NCI-H2029 treated with DMSO at 0.1 percent for 48 hours (cell line): ENCODE measurements around the gene ZSWIM4.

Experiments used
- DNase-seq: peaks from one replicate; lab custom pipeline; 2025; lab: John Stamatoyannopoulos, UW

Gene ZSWIM4

DNA sequence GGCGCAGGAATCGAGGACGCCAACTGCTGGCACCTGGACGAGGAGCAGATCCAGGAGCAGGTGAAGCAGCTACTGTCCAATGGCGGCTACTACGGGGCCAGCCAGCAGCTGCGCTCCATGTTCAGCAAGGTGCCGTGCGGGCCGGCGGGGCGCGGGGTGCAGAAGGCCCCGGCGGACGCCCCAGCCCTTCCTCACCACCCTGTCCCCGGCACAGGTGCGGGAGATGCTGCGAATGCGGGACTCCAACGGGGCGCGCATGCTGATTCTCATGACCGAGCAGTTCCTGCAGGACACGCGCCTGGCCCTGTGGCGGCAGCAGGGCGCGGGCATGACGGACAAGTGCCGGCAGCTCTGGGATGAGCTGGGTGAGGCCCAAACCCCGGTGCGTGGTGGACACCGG is 13.6 kb downstream of the ZSWIM4 start:
- DNase-seq = no peak

DNA sequence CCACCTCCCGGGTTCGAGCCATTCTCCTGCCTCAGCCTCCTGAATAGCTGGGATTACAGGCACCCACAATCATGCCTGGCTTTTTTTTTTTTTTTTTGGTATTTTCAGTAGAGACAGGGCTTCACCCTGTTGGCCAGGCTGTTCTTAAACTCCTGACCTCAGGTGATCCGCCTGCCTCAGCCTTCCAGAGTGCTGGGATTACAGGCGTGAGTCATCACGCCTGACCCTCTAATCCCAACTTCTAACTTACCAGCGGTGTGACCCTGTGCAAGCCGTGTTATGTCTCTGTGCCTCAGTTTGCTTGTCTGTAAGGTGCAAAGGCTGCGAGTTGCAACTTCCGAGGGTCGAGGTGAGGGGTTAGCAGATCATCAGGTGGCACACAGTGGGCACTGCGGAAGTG is 17.3 kb downstream of the ZSWIM4 start:
- no peak for DNase-seq

DNA sequence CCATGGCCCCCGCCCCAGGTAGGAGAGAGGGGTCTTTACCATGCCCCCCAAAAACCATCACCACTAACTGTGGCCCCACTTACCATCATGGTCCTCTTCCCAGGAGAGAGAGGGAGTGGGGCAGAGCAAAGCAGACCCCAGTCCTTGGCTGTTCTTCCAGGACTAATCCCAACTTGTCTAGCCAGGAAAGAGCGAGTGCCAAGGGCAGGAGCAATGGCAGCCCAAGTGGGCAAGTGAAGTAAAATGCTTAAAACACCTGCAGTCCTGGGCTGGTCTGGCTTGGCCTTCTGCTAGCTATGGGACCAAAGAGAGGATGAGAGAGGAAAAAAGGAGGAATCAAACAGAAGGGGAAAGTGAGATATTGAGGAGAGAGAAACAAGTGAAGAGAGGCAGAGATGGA is 17.9 kb downstream of the ZSWIM4 start:
- DNase-seq = no peak

DNA sequence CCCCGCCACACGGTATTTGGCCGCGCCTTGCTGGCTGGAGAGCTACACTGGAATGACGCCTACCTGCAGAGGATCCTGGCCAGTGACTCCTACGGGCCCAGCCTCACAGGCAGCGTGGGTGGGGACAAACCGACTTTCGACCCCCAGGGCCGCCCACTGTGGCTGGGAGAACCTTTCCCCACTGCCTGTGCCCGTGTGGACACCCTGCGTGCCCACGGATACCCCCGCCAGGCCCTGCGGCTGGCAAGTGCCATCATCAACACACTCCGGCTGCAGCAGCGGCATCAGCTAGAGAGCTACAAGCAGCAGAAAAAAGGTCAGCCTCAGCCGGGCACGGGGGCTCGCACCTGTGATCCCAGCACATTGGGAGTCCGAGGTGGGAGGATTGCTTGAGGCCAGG is 19.3 kb downstream of the ZSWIM4 start:
- no peak for DNase-seq

DNA sequence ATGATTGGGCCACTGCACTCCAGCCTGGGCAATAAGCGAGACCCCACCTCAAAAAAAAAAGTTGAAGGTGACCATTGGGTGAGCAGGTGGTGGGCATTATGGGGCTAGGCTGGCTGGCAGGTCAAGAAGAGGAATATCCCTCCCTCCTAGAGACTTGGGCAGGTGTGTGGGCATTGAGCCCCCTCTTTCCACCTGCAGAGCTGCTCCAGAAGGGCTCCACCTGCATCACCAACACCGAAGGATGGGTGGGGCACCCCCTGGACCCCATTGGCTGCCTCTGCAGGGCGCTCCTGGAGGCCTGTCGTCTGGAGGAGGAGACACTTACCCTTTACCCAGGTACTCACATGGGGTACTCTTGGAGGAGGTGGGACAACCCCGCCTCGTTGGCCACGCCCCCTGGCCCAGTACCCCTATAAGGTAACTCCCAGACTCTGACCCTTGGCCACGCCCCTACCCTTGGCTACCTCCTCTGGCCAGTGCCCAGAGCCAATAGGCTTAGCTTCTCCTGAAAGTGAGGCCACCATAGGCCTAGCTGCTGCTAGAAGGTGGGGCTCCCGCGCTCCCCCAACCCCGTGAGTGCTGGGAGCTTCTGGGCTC is 21.9 kb downstream of the ZSWIM4 start:
- peak; percentile 64 for DNase-seq

DNA sequence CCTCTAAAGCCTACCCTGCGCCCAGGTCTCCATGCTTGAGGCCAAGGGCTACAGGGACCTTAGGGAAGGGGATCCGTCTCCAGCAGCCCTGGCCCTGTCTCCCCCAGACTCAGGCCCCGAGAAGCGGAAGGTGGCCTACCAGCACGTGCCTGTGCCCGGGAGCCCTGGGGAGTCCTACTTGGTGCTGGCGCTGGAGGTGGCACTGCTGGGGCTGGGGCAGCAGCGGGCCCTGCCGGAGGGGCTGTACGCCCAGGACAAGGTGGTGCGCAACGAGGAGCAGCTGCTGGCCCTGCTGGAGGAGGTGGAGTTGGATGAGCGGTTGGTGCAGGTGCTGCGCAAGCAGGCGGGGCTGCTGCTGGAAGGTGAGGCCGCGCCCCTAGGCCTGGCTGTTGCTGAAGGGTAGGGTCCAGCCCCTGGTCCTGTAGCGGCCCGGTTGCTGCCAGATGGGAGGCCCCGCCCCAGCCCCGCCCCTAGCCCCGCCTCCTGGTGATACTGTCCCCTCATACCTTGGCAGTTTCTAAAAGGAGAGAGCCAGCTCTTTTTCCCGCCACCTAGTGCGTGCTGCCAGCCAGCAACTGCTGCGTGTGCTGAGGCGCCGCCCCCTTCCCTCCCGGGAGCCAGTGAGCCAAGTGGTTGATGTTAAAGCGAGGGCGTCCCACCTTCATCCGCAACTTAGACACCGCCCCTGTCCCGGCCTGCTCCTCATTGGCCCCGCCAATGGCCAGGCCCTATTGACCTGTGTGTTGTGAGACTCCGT is 22.6 kb downstream of the ZSWIM4 start:
- peak; percentile 93 for DNase-seq

DNA sequence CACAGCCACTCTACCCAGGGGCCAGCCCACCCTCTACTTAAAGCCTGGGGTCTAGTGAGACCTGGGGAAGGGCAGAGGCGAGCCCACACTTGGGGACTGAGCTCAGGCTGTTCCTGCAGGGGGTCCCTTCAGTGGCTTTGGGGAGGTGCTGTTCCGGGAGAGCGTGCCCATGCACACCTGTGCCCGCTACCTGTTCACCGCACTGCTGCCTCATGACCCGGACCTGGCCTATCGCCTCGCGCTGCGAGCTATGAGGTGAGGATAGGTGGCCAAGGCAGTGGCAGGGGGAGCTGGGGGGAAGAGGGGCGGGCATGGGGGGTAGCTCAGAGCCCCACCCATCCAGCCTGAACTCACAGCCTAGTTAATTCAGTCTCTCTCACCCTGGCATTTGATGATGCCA is 24.0 kb downstream of the ZSWIM4 start:
- DNase-seq = no peak

DNA sequence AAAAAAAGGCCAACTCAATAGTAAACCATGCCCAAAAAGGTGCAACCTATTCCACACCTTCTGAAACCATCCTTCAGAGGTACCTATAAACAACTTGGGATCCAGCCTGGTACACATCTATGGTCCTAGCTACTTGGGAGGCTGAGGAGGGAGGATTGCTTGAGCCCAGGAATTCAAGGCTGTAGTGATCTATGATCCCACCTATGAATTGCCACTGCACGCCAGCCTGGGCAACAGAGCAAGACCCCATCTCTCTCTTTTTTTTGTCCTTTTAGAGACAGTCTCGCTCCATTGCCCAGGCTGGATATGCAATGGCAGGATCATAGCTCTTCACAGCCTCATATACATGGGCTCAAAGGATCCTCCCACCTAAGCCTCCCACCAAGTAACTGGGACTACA is 26.0 kb downstream of the ZSWIM4 start:
- no peak for DNase-seq

DNA sequence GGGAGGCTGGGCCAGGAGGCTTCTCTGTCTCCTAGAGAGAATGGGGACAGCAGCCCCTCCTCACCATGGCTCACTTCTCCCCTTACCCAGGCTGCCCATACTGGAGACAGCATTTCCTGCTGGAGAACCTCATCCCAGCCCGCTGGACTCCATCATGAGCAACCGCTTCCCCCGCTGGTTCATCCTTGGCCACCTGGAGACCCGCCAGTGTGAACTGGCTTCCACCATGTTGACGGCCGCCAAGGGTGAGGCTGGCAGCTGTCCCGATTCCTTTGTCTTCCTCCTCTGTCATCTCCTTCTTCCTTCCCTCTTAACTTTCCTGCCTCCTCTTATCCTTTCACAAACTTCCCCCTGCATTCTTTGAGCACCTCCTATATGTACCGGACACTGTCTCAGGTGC is 28.0 kb downstream of the ZSWIM4 start:
- DNase-seq = peak; percentile 21

DNA sequence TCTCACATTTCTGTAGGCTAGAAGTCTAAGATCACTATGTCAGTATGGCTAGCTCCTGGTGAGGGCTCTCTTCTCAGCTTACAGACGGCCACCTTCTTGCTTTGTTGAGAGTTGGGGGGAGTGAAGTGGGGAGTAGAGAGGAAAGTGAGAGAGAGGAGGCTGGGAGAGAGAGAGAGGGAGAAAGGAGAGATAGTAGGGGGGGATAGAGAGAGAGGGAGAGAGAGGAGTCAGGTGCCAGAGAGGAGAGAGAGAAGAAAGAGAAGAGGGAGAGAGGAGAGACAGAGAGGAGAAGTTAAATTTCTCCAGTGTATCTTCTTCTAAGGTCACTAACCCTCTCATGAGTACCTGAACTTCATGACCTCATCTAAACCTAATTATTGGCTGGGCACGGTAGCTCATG is 28.7 kb downstream of the ZSWIM4 start:
- no peak for DNase-seq

DNA sequence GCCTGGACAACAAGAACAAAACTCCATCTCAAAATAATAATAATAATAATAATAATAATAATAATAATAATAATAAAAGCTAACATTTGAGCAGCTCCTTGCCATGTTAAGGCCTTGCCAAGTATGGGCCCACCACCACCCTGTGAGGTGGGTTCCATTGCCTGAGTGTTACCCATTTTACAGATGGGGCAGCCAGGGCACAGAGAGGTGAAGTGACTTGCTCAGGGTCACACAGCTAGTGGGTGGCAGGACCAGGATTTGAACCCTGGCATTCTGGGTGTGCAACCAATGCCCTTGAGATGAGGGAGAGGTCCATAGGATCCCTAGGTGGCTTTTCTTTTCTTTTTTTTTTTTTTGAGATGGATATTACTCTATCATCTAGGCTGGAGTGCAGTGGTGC is 29.5 kb downstream of the ZSWIM4 start:
- DNase-seq = no peak

DNA sequence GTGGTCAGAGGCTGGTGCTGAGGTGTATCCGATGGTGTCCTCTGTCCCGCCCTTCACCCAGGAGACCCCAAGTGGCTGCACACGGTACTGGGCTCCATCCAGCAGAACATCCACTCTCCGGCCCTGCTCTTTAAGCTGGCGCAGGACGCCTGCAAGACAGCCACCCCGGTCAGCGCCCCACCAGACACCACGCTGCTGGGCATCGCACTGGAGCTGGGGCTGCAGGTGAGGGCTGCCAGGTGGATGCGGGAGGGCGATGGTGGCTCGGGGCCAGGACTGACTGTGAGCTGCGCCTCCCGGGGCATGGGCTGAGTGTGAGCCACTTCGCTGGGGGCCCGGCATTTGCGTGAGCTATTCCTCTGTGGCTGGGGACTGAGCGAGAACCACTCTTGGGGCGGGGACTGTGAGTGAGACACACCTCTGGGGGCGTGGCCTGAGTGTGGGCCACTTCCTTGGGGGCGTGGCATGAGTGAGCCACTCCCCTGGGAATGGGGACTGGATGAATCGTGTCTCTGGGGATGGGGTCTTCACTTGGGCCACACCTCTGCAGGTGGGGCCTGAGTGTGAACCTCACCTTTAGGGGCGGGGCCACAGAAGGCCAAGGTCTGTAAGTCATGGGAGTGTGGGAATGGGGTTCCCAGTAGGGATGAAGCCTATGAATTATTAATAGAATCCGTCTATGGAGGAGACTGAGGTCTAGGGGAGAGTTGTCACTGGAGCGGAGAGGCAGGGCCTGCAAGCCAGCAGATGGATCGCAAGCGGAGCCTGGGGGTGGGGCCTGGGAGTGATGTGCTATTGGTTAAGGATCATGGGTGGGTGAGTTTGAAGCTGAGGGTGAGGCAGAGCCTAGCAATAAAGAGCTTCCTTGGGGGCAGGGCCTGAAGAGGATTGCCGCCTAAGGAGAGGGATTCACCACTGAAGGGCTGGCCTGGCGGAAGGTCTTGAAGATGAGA is 30.5 kb downstream of the ZSWIM4 start:
- DNase-seq = no peak

DNA sequence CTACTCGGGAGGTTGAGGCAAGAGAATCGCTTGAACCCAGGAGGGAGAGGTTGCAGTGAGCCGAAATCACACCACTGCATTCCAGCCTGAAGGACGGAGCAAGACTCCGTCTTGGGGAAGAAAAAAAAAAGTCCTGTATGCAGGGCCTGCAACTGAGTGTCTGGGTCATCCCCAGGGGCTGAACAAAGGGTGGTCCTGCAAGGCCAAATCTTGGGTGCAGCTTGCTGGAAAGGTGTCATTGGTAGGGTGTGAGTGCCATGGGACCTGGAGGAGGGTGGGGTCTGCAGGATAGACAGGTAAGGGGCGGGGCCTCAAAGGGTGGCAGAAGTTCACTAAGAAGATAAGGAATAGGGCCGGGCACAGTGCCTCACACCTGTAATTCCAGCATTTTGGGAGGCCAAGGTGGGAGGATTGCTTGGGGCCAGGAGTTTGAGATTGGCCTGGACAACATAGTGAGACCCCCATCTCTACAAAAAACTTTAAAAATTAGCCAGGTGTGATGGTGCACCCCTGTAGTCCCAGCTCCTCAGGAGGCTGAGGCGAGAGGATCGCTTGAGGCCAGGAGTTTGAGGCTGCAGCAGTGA is 31.5 kb downstream of the ZSWIM4 start:
- DNase-seq = no peak

DNA sequence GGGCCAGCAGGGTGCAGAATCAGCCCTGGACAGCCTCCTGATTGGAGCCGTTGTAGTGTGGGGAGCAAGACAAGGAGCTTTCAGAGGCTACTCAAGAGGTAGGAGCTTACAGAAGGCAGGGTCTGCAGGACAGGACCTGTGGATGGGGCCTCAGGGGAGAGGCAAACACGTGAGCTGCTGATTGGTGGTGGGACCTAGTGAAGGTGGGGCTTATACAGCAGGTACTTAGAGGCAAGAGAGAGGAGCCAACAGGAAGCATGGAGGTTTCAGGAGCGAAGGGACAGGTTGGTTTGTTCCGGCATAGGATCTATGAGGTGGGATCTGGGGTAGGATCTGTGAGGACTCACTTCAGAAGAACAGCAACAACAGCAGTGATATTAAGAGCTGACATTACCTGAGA is 32.4 kb downstream of the ZSWIM4 start:
- DNase-seq = no peak

DNA sequence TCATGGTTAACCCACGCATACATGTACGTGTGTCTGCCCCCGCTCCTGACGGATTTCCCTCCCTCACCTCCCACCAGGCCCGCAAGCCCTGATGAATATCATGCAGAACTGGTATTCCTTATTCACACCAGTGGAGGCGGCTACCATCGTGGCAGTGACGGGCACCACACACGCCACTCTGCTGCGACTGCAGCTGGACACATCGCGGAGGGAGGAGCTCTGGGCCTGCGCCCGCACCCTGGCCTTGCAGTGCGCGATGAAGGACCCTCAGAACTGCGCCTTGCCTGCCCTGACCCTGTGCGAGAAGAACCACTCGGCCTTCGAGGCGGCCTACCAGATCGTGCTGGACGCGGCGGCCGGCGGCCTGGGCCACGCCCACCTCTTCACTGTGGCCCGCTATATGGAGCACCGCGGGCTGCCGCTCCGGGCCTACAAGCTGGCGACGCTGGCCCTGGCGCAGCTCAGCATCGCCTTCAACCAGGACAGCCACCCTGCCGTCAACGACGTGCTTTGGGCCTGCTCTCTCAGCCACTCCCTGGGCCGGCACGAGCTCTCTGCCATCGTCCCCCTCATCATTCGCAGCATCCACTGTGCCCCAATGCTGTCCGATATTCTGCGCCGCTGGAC is 35.0 kb downstream of the ZSWIM4 start:
- no peak for DNase-seq

DNA sequence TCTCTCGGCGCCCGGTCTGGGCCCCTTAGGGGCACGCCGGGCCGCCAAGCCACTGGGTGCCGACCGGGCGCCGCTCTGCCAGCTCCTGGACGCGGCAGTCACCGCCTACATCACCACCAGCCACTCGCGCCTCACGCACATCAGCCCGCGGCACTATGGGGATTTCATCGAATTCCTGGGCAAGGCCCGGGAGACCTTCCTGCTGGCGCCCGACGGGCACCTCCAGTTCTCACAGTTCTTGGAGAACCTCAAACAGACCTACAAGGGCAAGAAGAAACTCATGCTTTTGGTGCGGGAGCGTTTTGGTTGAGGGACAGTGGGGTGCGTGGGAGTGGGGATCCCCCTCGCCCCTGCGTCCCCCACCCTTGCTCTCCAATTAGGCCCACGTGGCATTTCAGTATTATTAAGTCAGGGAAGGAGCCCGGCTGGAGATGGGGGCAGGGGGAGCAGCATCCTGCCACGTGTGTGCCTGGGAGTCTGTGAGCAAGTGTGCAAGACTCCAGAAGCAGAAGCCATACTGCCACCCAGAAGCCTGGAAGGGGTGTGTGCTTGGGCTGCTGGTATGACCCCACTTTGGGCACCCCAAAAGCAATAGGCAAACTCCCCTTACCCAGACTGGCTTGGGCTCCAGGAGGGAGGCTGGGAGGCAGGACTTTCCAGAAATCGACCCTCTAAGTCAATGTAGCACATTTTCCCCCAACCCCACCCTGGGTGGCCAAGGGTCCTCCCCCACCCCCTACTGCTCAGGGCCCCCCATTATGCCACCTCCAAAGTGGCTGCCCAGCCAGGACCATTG is 35.7 kb downstream of the ZSWIM4 start:
- no peak for DNase-seq

DNA sequence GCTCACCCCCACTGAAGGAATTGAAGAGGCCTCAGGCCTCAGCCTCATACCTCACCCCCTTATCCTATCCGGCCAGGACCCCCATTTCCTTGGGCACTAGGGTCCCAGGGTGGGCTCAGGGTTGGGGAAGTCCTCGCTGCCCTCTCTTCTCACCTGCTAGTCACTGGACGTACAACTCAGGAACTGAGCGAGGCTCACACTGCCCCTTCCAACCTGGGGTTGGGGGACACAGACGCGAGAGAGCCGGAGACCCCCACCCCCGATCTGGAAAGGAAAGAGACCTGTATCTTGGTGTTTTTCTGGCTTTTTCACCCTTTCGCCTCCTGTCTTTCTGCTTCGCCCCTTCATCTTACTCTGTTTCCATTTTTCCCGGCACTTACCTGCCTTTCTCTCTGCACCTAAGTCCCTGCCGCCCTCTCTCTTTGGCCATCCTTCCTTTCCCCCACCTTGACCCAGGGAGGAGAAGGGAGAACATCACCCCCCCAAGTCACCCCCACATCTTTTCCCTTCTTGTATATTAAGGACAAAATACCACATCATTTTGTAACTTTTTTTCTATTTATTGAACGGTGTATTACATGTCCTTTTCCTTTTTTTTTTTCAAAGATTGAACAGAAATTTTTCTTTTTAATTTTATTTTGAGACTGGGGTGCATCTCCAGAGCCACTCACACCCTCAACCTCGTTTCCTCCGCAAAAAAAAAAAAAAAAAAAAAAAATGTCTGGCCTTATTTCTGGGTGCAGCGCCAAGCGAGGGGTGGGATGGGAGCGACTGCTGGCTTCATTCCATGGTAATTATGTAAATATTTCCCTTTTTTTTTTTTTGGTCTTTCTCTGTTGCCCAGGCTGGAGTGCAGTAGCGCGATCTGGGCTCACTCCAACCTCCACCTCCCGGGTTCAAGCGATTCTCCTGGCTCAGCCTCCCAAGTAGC is 36.6 kb downstream of the ZSWIM4 start:
- no peak for DNase-seq

DNA sequence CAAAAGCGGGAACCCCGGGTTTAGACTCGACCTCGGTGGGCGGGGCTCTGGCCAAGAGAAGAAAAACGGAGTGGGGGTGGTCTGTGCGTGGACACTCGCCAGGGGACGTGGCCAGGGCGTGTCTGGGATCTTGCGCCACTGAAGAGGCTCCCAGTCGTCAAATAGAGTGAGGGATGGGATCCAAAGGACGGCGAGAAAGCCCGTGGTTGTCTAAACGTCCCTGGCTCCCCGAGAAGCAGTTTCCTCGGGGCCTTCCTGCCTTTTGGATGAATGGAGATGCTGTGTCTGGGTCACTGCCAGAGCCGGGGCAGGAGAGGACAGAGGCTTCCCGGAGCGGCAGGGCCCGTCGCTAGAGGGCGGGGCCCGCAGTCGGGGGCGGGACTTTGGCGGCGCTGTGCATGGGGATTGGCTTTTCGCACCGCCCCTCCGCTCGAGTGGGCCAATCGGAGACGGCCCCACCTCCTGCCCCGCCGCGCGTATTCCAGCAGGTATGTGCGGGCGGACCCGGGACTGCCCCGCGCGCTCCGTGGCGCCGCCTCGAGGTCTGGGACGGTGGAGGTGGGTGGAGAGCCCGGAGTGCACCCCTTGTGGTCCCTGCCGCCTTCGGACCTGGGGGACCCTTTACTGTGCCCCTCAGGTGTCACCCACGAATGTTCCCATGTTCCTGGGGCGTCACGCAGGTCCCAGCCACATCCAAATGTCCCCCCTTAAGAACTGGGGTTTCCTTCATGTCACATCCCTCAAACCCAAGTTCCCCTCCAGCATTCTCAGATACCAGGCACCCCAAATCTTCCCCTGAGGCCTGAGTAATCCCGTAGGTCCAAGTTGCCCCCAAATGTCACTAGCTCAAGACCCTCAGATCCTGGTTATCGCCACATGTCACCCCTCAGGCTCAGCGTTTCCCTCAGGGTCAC is 38.3 kb downstream of the ZSWIM4 start:
- peak; percentile 77 for DNase-seq
